ENCODE measurements around the gene SLC24A3.
A peak's percentile ranks its signal among the peaks of the same experiment; 100 is the strongest.

The SLC24A3 gene

GRCh38 chr20:19571996-19572395, 359.6 kb downstream of the SLC24A3 start:
- no peak for DNase-seq (ENCODE audit: low read depth in 2 of 2, low spot score in 1 of 2)

DNA sequence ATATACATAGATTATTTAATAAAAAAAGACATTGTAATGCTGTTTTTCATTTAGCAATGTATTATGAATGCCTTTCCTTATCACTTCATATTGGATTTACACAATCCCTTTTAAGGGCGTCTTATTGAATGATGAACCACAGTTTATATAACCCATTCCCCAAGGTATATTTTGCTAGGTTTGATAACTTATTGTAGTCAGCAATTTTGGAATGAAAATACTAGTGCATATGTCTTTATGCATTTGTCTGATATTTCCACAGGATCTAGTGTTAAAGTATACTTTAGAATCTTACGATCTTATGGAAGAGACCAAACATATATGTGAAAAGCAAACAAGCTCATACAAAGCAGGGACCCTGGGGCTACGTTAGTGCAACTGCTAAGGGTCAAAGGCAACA, 365.2 kb downstream of the SLC24A3 start:
- DNase-seq (ENCODE audit: low read depth in 2 of 2, low spot score in 1 of 2) = no peak

GRCh38 chr20:19582782-19583181, 370.3 kb downstream of the SLC24A3 start:
- no peak for DNase-seq (ENCODE audit: low read depth in 2 of 2, low spot score in 1 of 2)

- peak; percentile 5 to 7 for DNase-seq (ENCODE audit: low read depth in 2 of 2, low spot score in 1 of 2)
These were observed 371.2 kb downstream of the SLC24A3 start for GRCh38 chr20:19583532-19584175.

- DNase-seq (ENCODE audit: low read depth in 2 of 2, low spot score in 1 of 2) = no peak
These were observed 375.8 kb downstream of the SLC24A3 start for GRCh38 chr20:19588241-19588640.

DNA sequence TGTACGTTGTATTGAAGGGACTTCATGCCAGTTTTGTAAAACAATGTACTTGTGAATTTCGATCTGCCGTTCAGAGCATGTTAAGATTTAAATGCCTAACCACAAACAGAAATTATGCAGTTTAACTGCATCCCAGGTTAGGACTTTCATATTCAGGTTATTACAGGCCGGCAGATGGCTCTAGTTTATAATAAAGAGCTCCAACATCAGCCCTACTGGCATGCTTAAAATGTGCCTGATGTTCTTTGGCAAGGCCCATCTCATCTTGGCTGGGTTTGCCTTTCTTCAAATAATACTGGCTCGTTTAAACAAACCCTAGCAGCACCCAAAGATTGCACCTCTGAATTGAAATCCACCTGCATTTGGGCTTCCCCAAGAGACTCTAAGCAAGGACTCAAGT, 376.3 kb downstream of the SLC24A3 start:
- DNase-seq (ENCODE audit: low read depth in 2 of 2, low spot score in 1 of 2) = no peak

DNA sequence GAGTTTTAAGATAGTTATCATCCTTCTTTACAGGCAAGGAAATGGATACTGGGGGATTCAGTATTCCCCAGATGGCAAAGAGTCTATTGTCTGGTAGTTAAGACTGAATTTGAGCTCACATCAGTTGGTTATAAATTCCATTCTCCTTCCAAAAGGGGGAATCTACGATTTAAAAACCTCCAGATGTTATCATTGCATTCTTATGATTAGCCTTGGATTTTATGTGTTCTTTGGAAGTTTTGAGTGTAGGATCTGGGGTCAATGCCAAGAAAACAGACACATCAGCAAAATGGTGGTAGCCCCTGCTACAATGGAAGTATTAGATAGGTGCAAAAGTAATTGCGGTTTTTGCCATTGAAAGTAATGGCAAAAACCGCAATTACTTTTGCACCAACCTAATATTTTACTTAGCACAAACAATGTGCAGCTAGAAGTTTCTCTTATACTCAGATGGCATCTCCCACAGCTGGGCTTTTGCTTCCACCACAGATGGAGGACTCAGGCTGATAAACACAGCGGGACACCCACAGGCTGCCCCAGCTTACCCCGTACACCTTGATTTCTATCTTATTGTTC, 377.4 kb downstream of the SLC24A3 start:
- no peak for DNase-seq (ENCODE audit: low read depth in 2 of 2, low spot score in 1 of 2)

GRCh38 chr20:19590382-19590781, 377.9 kb downstream of the SLC24A3 start:
- DNase-seq (ENCODE audit: low read depth in 2 of 2, low spot score in 1 of 2) = no peak

DNA sequence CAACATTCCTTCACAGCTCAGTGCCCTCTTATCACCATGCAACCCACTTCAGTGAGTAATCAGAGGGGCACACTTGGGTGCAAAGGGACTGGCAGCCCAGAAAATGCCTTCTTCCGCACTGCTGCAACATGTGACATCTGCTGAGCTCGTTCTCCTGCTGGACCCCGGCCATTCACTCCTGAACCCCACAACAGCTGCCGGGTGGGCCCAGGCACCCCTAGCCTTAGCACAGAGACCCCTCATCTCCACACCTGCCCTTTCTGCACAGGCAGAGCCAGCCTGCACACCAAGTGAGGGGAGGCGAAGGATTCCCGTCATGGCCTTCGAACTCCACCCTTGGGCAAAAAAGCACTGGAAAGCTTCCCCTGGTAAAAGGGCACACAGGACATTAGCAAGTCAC, 381.3 kb downstream of the SLC24A3 start:
- DNase-seq (ENCODE audit: low read depth in 2 of 2, low spot score in 1 of 2) = no peak

DNA sequence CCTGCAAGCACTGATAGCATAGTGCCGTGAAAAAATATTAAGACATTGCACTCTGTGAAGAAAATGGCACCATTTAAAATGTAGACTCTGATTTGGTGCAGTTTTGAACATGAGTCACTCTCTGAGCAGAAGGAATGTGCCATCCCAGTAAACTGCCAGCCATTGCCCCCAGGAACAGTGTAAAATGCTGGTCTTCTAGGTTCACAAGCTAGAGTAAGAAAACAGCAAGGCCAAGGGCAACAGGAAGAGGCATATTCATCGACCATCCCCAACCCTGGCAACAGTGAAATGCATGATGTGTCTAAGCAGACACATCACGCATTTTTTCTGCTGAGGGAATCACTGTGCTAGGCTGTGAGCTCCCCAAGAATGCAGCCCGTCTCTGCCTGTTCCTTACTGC, 382.5 kb downstream of the SLC24A3 start:
- no peak for DNase-seq (ENCODE audit: low read depth in 2 of 2, low spot score in 1 of 2)

DNA sequence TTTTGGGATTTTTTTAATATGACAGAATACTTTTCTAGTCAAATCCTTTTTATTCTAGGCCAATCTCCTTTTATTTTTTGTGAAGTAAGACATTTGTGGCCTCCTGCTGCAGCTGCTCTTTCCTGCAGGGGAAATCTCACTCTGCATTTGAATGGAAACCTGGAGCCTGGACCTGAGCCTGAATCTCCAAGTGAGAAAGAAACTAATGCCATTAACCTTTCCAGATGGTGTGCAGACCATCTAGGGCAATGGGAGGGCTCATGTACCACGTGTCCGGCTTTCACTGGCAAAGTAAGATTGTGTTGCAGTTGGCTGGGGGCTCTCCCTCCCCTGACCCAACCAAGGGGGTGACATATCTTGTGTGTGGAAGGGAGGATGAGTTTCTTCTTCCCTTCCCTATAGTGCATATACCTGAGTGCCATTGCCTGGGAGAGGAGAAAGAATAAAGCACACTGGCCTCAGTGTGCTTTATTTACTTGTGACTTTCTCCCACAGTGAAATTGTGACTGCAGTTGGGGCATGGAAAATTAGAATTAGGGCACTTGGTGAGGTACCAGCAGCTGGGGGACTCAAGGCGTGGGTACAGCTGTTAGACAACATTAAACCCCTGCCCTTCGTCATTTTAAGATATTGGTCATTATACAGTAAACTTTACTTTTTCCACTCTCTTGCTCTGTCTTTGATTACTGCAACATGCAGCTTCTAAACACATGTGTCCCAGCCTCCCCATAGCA, 385.8 kb downstream of the SLC24A3 start:
- no peak for DNase-seq (ENCODE audit: low read depth in 2 of 2, low spot score in 1 of 2)

- no peak for DNase-seq (ENCODE audit: low read depth in 2 of 2, low spot score in 1 of 2)
These were observed 386.8 kb downstream of the SLC24A3 start for GRCh38 chr20:19599200-19599599.

GRCh38 chr20:19600042-19600441, 387.6 kb downstream of the SLC24A3 start:
- no peak for DNase-seq (ENCODE audit: low read depth in 2 of 2, low spot score in 1 of 2)

DNA sequence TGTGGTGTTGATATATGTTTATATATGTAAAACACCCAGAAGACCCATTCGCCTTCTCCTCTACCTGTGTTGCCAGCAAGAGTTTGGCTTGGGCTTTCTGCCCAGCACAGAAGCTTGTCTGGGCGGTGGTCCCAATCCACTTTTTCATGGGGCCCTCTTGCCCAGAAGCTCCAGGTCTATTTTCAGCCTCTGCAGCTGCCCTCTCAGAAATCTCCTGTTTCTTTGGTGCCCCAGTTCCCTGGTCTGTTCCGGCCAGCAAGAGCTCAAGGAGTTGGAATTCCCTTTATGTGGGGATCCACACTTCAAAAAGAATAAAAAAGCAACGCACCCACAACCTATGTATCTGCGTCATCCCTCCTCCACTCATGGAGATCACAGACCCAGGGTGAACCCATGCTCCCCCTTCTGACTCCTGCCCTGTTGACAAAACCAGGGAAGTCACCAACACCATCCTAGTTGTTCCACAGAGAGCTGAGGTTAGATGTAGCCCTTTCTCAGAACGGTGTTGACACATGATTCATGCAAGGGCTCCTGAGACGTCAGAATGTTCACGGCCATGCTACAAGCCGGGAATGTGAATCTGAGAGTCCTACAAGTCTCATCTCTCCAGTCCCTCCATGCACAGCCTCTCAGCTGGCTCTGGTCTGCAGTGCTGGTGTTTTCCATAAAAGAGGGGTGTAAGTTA, 388.8 kb downstream of the SLC24A3 start:
- DNase-seq (ENCODE audit: low read depth in 2 of 2, low spot score in 1 of 2) = no peak

- DNase-seq (ENCODE audit: low read depth in 2 of 2, low spot score in 1 of 2) = no peak
These were observed 390.4 kb downstream of the SLC24A3 start for GRCh38 chr20:19602675-19603375.

DNA sequence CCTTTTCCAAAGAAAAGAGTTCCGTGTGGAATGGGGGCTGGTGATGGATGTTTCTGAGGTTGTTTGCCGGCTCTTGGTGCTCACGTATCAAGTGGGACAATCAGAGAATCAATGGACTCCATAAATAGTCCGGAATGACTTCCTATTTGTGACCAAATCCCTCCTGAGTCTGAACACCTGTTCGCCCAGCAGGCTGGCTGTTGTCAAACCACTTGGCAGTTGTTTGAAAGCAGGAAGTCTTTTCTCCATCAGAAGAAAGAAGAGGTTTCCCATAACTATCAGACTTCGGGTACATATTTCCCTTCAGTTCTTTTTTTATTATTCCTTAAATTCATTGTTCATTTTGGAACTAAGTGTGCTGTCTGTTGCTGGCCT, 390.9 kb downstream of the SLC24A3 start:
- DNase-seq (ENCODE audit: low read depth in 2 of 2, low spot score in 1 of 2) = no peak

DNA sequence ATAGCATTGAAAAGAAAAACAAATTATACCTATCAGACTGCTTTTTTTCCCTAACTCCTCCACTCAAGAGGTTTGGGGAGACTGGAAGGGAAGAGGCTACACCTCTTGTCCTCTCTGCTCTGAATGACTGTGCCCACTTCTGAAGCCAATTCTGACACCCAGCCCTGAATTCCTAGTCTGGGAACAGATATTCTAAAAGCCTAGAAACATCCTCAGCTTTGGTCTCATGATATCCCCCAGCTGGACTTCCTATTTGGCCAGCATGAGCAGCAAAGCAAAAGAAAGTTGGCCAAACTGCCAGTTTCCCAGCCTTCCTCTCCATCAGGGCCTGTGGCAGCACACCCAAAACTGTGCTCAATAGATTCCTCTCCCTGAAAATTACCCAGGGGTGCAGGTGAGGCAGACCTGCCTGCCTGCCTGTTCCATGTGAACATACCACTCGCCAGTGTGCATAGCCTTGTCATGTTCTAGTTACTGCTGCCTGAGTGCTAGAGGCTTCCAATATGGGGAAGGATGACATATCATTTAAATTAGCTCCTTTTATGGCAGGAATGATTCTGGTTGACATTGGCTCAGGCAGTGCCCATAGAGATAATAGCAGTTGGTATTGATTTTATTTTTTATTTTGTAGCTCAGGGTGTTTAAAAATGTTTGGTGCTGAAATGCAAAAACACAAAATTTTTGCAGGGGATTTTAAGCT, 393.5 kb downstream of the SLC24A3 start:
- DNase-seq (ENCODE audit: low read depth in 2 of 2, low spot score in 1 of 2) = no peak

DNA sequence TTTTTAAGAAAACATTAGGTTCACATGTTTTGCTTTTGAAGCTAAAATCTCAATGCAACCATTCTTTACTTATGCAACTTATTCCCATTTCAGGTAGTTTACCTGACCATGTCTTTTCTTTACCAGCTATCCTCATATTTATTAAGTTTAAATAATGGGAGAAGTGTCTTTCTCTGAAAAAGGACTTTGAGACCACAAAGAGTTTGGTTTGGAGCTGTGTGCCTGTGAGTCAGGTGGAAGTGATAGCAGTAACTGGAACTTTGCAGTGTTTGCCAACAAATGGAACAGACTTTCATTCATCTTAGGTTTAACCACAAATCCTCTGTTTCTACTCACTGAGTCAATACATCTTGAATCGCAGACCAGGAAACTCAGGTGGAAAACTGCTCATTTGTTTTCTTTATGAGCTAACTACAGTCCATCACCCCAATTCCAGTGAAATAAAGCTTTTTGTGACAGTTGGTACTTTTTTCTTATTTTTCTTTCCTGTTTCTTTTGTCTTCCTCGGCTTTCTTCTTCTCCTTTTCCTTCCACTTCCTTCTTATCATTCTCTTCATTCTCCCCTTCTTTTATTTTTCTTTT, 397.3 kb downstream of the SLC24A3 start:
- DNase-seq (ENCODE audit: low read depth in 2 of 2, low spot score in 1 of 2) = no peak

DNA sequence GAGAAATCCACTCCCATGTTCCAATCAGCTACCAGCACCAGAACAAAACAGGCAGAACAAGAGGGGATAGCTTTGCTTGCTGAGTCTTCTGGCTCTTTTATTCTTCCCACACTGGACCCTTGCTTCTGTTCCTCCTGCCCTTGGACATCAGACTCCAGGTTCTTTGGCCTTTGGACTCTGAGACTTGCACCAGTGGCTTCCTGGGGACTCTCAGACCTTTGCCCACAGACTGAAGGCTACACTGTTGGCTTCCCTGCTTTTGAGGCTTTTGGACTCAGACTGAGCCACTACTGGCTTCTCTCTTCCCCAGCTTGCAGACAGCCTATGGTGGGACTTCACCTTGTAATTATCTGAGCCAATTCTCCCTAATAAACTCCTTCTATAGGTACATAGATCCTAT, 403.2 kb downstream of the SLC24A3 start:
- no peak for DNase-seq (ENCODE audit: low read depth in 2 of 2, low spot score in 1 of 2)

- DNase-seq (ENCODE audit: low read depth in 2 of 2, low spot score in 1 of 2) = no peak
These were observed 403.6 kb downstream of the SLC24A3 start for GRCh38 chr20:19616081-19616480.
